Calu3 (cell line): ENCODE measurements around the gene AREG. TPM values are rescaled to one million over a fixed set of nuclear protein-coding genes. Genes with fewer than 3 reads are reported as not detected.

Source experiments
- BruUV-seq: library from RNA; stranded (reverse); fragments of 400-500 nt; replicated peaks from 2 replicates; lab custom pipeline; 2021; lab: Mats Ljungman, UMichigan
- CTCF ChIA-PET: fragments of 300-600 bp; sonication (Branson Sonifier 250); formaldehyde crosslinking; loops from one replicate; lab custom pipeline; 2022; ENCODE audit warnings: antibody characterized with exemption; lab: Charles Lee
- DNase-seq: peaks from one replicate; pipeline ENCODE4 v3.0.0; 2022
- H3K27ac Mint-ChIP-seq: one replicate; pipeline ENCODE4 v1.8.0; 2022; ENCODE audit warnings: mixed read lengths; ENCODE audit not compliant: unreplicated experiment
- H3K27me3 Mint-ChIP-seq: one replicate; pipeline ENCODE4 v1.8.0; 2022; ENCODE audit warnings: mixed read lengths; ENCODE audit not compliant: unreplicated experiment
- H3K36me3 Mint-ChIP-seq: one replicate; pipeline ENCODE4 v1.8.0; 2022; ENCODE audit warnings: mild to moderate bottlenecking, moderate library complexity, mixed read lengths; ENCODE audit not compliant: insufficient read depth, unreplicated experiment
- H3K4me1 Mint-ChIP-seq: one replicate; pipeline ENCODE4 v1.8.0; 2022; ENCODE audit warnings: mild to moderate bottlenecking, low read depth, mixed read lengths; ENCODE audit not compliant: unreplicated experiment
- H3K4me3 Mint-ChIP-seq: one replicate; pipeline ENCODE4 v1.8.0; 2022; ENCODE audit warnings: mild to moderate bottlenecking, low read depth, moderate library complexity, mixed read lengths; ENCODE audit not compliant: unreplicated experiment
- H3K9me3 Mint-ChIP-seq: one replicate; pipeline ENCODE4 v1.8.0; 2022; ENCODE audit warnings: low read depth, mixed read lengths; ENCODE audit not compliant: unreplicated experiment
- intact Hi-C: fragments of 100-400 bp; cut with micrococcal nuclease; formaldehyde crosslinking; loops from one replicate; pipeline ENCODE4 v1.10.0; 2022; ENCODE audit not compliant: unreplicated experiment
- total RNA-seq: library from RNA; stranded (reverse); gene quantifications from 2 replicates; pipeline ENCODE4 v1.2.3, GENCODE V29; 2022
- TF ChIP-seq, protein P1 (sequence below): fragments of 200-600 bp; IDR thresholded peaks from one replicate; pipeline ENCODE4 v1.8.0; 2022; ENCODE audit warnings: antibody characterized with exemption; ENCODE audit not compliant: unreplicated experiment

AREG gene
- total RNA-seq, 1 experiment from 2014 or later, result 230 TPM

DNA sequence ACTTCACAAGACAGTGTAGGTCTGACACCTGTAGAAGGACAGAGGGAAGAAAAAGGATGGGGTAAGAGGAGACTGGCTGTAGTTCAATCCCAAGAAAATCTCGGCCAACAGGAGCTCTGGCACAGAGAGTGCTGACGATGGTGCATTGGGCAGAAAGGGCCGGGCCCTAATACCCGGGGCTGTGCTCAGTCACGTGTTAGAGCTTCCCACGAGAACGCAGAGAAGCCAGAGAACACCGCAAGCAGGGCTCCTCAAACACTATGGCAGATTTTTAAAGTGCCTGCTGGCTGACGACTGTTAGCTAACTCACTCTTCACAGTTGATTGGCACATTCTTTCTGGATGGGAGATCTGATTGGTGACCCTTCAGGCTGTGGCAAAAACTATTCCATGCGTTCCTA is 44.5 kb upstream of the AREG start:
- TF ChIP-seq, protein P1, sequence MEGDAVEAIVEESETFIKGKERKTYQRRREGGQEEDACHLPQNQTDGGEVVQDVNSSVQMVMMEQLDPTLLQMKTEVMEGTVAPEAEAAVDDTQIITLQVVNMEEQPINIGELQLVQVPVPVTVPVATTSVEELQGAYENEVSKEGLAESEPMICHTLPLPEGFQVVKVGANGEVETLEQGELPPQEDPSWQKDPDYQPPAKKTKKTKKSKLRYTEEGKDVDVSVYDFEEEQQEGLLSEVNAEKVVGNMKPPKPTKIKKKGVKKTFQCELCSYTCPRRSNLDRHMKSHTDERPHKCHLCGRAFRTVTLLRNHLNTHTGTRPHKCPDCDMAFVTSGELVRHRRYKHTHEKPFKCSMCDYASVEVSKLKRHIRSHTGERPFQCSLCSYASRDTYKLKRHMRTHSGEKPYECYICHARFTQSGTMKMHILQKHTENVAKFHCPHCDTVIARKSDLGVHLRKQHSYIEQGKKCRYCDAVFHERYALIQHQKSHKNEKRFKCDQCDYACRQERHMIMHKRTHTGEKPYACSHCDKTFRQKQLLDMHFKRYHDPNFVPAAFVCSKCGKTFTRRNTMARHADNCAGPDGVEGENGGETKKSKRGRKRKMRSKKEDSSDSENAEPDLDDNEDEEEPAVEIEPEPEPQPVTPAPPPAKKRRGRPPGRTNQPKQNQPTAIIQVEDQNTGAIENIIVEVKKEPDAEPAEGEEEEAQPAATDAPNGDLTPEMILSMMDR, result no peak
- peak overlapping the region; percentile 48 for H3K27ac Mint-ChIP-seq

GRCh38 chr4:74402692-74403456 is 42.1 kb upstream of the AREG start:
- TF ChIP-seq, protein P1, result no peak
- no peak overlapping the region for H3K4me3 Mint-ChIP-seq
- H3K9me3 Mint-ChIP-seq, result no peaks in the 10 kb centered on the region
- DNase-seq, result no peak
- CTCF ChIA-PET, result interaction anchor here (1.1 kb wide), 1 partner anchor 44 kb away, joined by 3 read pairs; no protein-coding TSS in a partner anchor
- no peaks in the 10 kb centered on the region for H3K4me1 Mint-ChIP-seq
- peaks cover 10% of the 10 kb centered on the region for H3K36me3 Mint-ChIP-seq
- H3K27me3 Mint-ChIP-seq, result no peaks in the 10 kb centered on the region
- intact Hi-C loops, result no loop called here
- H3K27ac Mint-ChIP-seq, result no peak overlapping the region
- no TSS peak for BruUV-seq

More for the DNA sequence above, 44.5 kb upstream of the AREG start:
- CTCF ChIA-PET, result no interaction called here
- Mint-ChIP-seq H3K27me3 (no peaks in the 10 kb centered on the region), H3K9me3 (no peaks in the 10 kb centered on the region), H3K4me3 (no peak overlapping the region), H3K36me3 (peaks cover 18% of the 10 kb centered on the region), H3K4me1 (no peaks in the 10 kb centered on the region)
- no TSS peak for BruUV-seq
- no peak for DNase-seq
- intact Hi-C loops, result no loop called here

DNA sequence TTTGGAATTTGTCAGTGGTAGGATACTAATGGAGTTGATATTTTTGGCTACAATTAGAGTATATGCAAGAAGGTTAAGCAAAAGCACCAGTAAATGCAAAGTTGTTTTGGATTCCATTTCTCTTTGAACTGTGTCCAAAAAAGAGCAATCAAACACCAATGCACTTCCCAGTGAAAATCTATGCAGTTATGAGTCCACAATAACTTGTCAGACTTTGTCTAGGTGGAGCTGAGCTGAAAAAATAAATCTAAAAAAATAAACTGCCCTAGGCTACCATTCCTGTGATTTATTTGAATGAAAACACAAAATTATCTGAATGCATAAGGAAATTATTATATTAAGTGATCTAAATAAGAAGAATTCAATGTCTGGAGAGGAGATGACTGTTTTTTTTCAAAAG is 37.0 kb upstream of the AREG start:
- CTCF ChIA-PET, result no interaction called here
- Mint-ChIP-seq H3K36me3 (no peaks in the 10 kb centered on the region), H3K27ac (no peak overlapping the region), H3K4me3 (no peak overlapping the region), H3K27me3 (no peaks in the 10 kb centered on the region), H3K4me1 (no peaks in the 10 kb centered on the region), H3K9me3 (no peaks in the 10 kb centered on the region)
- BruUV-seq, result no TSS peak
- no peak for DNase-seq
- intact Hi-C loops, result no loop called here
- TF ChIP-seq, protein P1, result no peak

DNA sequence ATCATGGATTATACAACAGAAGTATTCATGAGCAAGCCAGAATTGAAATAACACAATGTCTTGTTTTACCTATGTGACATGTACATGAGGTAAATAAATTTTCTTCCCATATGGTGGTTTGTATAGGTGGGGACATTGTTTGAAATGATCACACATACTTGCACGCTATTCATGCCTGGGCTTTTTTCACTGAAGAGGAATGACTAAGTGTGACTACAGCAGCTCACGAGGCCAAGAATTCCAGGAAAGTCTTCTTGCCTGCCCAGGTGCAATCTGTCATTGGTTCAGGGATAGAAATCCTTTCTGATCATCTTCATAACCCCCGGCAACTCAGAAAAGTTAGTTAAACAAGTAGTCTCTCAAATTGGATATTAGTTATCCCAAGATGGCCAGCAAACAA is 36.3 kb upstream of the AREG start:
- TF ChIP-seq, protein P1, result no peak
- Mint-ChIP-seq H3K27me3 (no peaks in the 10 kb centered on the region), H3K36me3 (no peaks in the 10 kb centered on the region), H3K9me3 (no peaks in the 10 kb centered on the region), H3K4me3 (no peak overlapping the region), H3K27ac (no peak overlapping the region), H3K4me1 (no peaks in the 10 kb centered on the region)
- DNase-seq, result no peak
- CTCF ChIA-PET, result no interaction called here
- BruUV-seq, result no TSS peak
- intact Hi-C loops, result no loop called here
